HCT116 (cell line): ENCODE results near the gene PTBP1. TPM values are rescaled to one million over a fixed set of nuclear protein-coding genes. Genes with fewer than 3 reads are reported as not detected.

Source experiments
- ATAC-seq: fragments of 200-7000 bp; cut with Tn5 transposase; 2 replicates; pipeline ENCODE4 v1.9.1; 2020; ENCODE audit warnings: mild to moderate bottlenecking, moderate library complexity
- BruUV-seq: library from RNA; stranded (reverse); fragments of 400-500 nt; replicated peaks from 2 replicates; lab custom pipeline; 2021; lab: Mats Ljungman, UMichigan
- CTCF ChIA-PET: fragments of 300-600 bp; sonication (Branson Sonifier 250); formaldehyde crosslinking; loops from one replicate; lab custom pipeline; 2021; ENCODE audit warnings: antibody characterized with exemption; lab: Charles Lee
- POLR2A ChIA-PET: fragments of 300-600, 350-600 bp; sonication (Branson Sonifier 250); formaldehyde crosslinking; loops from one replicate; lab custom pipeline; 2021; ENCODE audit warnings: antibody characterized with exemption; lab: Charles Lee
- RAD21 ChIA-PET, 2 experiments: fragments of 300-600 bp; sonication (Branson Sonifier 250); formaldehyde crosslinking; loops; one replicate each; lab custom pipeline; 2023; ENCODE audit warnings: low total read pairs in 2 of 2; ENCODE audit not compliant: uncharacterized antibody in 2 of 2, unreplicated experiment in 2 of 2, low non-redundant PET in 1 of 2; lab: Charles Lee
- DNase-seq: peaks from one replicate; pipeline ENCODE4 v3.0.0-alpha.2; 2010; ENCODE audit warnings: low read depth, low spot score
- H2AFZ ChIP-seq: fragments of 200-600 bp; shearing (Covaris generic), sonication (generic); 2 replicates; pipeline ENCODE4 v1.6.1; 2017; ENCODE audit warnings: low read depth, mixed run types, mixed read lengths, antibody characterized with exemption, low read length; ENCODE audit not compliant: poor library complexity, severe bottlenecking
- H3K27ac ChIP-seq: 2 replicates; pipeline ENCODE4 v1.5.1; 2012; ENCODE audit warnings: low read depth, low read length
- H3K27me3 ChIP-seq: fragments of 200-600 bp; sonication (generic); 2 replicates; pipeline ENCODE4 v1.6.1; 2016; ENCODE audit warnings: mixed run types, low read length, mixed read lengths; ENCODE audit not compliant: insufficient read depth
- H3K36me3 ChIP-seq, 2 experiments: fragments of 200-500 bp in 1 of 2; fragments of 200-600 bp in 1 of 2; sonication (Bioruptor generic) in 1 of 2; sonication (generic) in 1 of 2; 2 replicates each; pipeline versions ENCODE4 v1.5.1 to v1.6.1; 2014 to 2016; ENCODE audit warnings: low read length in 2 of 2, inconsistent platforms in 1 of 2, mixed read lengths in 1 of 2, mixed run types in 1 of 2; ENCODE audit not compliant: insufficient read depth in 2 of 2, control insufficient read depth in 1 of 2
- H3K4me1 ChIP-seq, 2 experiments: fragments of 200-600 bp in 1 of 2; sonication (generic) in 1 of 2; 2 replicates each; pipeline versions ENCODE4 v1.5.1 to v1.6.1; 2012 to 2017; ENCODE audit warnings: low read length in 2 of 2, inconsistent platforms in 1 of 2, mild to moderate bottlenecking in 1 of 2, mixed read lengths in 1 of 2, mixed run types in 1 of 2, moderate library complexity in 1 of 2; ENCODE audit not compliant: insufficient read depth in 2 of 2, control insufficient read depth in 1 of 2
- H3K4me2 ChIP-seq: fragments of 200-600 bp; sonication (generic); 2 replicates; pipeline ENCODE4 v1.6.1; 2017; ENCODE audit warnings: mixed run types, low read length, mixed read lengths
- H3K4me3 ChIP-seq, 2 experiments: fragments of 200-600 bp in 1 of 2; sonication (generic) in 1 of 2; replicated peaks in 1 of 2; 2 replicates each; pipeline ENCODE4 v1.5.1; 2011 to 2016; ENCODE audit warnings: low read length in 2 of 2, control low read depth in 1 of 2, low read depth in 1 of 2, mild to moderate bottlenecking in 1 of 2, mixed read lengths in 1 of 2, mixed run types in 1 of 2
- H3K79me2 ChIP-seq: fragments of 200-600 bp; sonication (generic); 2 replicates; pipeline ENCODE4 v1.6.1; 2017; ENCODE audit warnings: mild to moderate bottlenecking, mixed run types, low read length, moderate library complexity, mixed read lengths; ENCODE audit not compliant: insufficient read depth
- H3K9ac ChIP-seq: fragments of 200-600 bp; sonication (generic); 2 replicates; pipeline ENCODE4 v1.6.1; 2016; ENCODE audit warnings: low read length, mixed read lengths
- H3K9me2 ChIP-seq: fragments of 200-600 bp; sonication (generic), shearing (Covaris generic); 2 replicates; pipeline ENCODE4 v1.6.1; 2017; ENCODE audit warnings: mixed run types, mild to moderate bottlenecking, moderate library complexity; ENCODE audit not compliant: insufficient read depth
- H3K9me3 ChIP-seq, 2 experiments: fragments of 200-500 bp in 1 of 2; fragments of 200-600 bp in 1 of 2; sonication (Bioruptor generic) in 1 of 2; sonication (generic) in 1 of 2; 2 replicates each; pipeline ENCODE4 v1.6.1; 2014 to 2017; ENCODE audit warnings: low read length in 2 of 2, mixed read lengths in 2 of 2, inconsistent platforms in 1 of 2, low read depth in 1 of 2, mild to moderate bottlenecking in 1 of 2, mixed run types in 1 of 2, moderate library complexity in 1 of 2; ENCODE audit not compliant: control insufficient read depth in 1 of 2, insufficient read depth in 1 of 2
- H4K20me1 ChIP-seq: fragments of 200-600 bp; sonication (generic), shearing (Covaris generic); 2 replicates; pipeline ENCODE4 v1.6.1; 2017; ENCODE audit warnings: mixed run types, mild to moderate bottlenecking, moderate library complexity; ENCODE audit not compliant: insufficient read depth
- EZH2 ChIP-seq: fragments of 200-600 bp; sonication (generic); IDR thresholded peaks from 2 replicates; pipeline ENCODE4 v1.6.1; 2017; ENCODE audit warnings: antibody characterized with exemption, mixed run types
- POLR2AphosphoS5 ChIP-seq: IDR thresholded peaks from 2 replicates; pipeline ENCODE4 v1.6.1; 2011; ENCODE audit warnings: mild to moderate bottlenecking, low read depth, low read length, moderate library complexity
- YY1 ChIP-seq: IDR thresholded peaks from 2 replicates; pipeline ENCODE4 v1.6.1; 2011; ENCODE audit warnings: low read length, low read depth, moderate library complexity, mild to moderate bottlenecking; ENCODE audit not compliant: insufficient replicate concordance; ENCODE audit errors: extremely low read depth
- ZFX ChIP-seq: fragments of 450-650 bp; IDR thresholded peaks from 2 replicates; pipeline ENCODE4 v1.6.1; 2017
- intact Hi-C: fragments of 100-400 bp; cut with micrococcal nuclease; formaldehyde crosslinking; loops from 2 replicates; pipeline ENCODE4 v1.10.0; 2022
- total RNA-seq: library from RNA; stranded (reverse); gene quantifications from one replicate; pipeline ENCODE4 v1.2.1, GENCODE V29; 2021; ENCODE audit not compliant: unreplicated experiment
- TF ChIP-seq, protein P1 (sequence below): IDR thresholded peaks from 2 replicates; pipeline ENCODE4 v1.6.1; 2012
- TF ChIP-seq, protein P2 (sequence below): IDR thresholded peaks from 2 replicates; pipeline ENCODE4 v1.6.1; 2012
- TF ChIP-seq, protein P3 (sequence below), 3 experiments: fragments of 200-600 bp in 1 of 3; sonication (generic) in 1 of 3; IDR thresholded peaks in 2 of 3; conservative IDR thresholded peaks in 1 of 3; 2 replicates each; pipeline ENCODE4 v1.5.1; 2012 to 2017; ENCODE audit warnings: low read depth in 2 of 3, low read length in 2 of 3, antibody characterized with exemption in 1 of 3, borderline replicate concordance in 1 of 3, control low read depth in 1 of 3, mild to moderate bottlenecking in 1 of 3, mixed read lengths in 1 of 3, mixed run types in 1 of 3, moderate library complexity in 1 of 3; ENCODE audit not compliant: insufficient read depth in 1 of 3

PTBP1 gene
- total RNA-seq, 1 experiment from 2014 or later = 676 TPM

DNA sequence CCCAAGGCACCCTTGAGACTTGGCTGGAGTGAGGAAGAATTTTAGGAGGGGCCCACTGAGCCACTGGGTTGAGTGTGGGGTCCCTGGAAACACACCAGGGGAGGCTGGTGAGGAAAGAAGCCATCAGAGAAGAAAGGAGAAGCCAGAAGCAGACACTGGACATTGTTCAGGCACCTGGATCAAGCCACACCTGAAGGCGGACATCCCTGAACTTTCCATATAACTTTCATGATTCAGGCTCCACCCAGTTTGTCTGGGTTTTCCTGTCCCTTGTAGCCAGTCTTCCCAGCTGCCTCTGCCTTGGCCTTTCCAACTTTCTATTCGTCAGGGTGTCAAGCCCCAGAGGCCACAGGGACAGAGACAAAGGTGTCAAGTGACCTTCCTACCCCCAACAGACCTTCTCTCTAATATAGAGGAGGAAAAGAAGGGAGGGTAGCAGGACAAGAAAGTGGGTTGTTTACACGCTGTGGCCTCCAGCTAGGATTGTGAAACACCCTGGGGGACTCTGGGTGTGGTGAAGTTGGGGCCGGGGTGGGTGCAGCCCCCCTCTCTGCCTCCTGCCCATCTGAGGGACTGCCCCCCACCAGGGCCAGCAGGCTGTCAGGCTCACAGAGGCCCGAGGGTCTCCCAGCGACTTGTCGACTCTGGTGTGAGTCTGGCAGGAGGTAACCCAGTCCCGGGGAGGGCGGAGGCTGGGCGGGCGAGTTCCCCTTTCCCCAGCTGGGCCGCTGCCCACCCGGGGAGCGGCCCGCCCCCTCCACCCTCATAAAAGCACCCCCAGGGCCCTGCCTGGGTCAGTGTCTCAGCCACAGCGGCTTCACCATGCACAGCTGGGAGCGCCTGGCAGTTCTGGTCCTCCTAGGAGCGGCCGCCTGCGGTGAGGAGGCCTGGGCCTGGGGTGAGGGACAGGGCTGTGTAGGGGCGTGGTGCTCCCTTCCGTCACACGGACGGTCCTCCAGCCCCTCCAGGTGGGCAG lies 61.9 kb downstream of the PTBP1 start, which contains the start of gene CFD:
Gene CFD (plus strand): TSS at position 797 of the 976 bp plus-strand sequence. CDS start 26 bp downstream, at position 823.
- intact Hi-C loops = no loop called here
- ATAC-seq (no peak), DNase-seq (no peak)
- ChIA-PET RAD21 (interaction anchor here in 1 of 2 experiments (0.7 kb wide), 1 partner anchor 9 kb away, joined by 3 read pairs; no protein-coding TSS in a partner anchor), CTCF (interaction anchor here (1.1 kb wide), 1 partner anchor 88 kb away, joined by 3 read pairs; no protein-coding TSS in a partner anchor), POLR2A (interaction anchor here (1.4 kb wide), 1 partner anchor 9 kb away, joined by 4 read pairs; no protein-coding TSS in a partner anchor)
- H3K9me2 ChIP-seq = no peaks in the 10 kb centered on the region
- TF ChIP-seq, protein P1, sequence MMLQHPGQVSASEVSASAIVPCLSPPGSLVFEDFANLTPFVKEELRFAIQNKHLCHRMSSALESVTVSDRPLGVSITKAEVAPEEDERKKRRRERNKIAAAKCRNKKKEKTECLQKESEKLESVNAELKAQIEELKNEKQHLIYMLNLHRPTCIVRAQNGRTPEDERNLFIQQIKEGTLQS = no peak
- TF ChIP-seq EZH2 (no peak), YY1 (no peak), ZFX (no peak), POLR2AphosphoS5 (0 out of 2 replicates have a peak, but pooled peaks have one; percentile 19)
- TF ChIP-seq, protein P2, sequence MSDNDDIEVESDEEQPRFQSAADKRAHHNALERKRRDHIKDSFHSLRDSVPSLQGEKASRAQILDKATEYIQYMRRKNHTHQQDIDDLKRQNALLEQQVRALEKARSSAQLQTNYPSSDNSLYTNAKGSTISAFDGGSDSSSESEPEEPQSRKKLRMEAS = no peak
- TF ChIP-seq, protein P3, sequence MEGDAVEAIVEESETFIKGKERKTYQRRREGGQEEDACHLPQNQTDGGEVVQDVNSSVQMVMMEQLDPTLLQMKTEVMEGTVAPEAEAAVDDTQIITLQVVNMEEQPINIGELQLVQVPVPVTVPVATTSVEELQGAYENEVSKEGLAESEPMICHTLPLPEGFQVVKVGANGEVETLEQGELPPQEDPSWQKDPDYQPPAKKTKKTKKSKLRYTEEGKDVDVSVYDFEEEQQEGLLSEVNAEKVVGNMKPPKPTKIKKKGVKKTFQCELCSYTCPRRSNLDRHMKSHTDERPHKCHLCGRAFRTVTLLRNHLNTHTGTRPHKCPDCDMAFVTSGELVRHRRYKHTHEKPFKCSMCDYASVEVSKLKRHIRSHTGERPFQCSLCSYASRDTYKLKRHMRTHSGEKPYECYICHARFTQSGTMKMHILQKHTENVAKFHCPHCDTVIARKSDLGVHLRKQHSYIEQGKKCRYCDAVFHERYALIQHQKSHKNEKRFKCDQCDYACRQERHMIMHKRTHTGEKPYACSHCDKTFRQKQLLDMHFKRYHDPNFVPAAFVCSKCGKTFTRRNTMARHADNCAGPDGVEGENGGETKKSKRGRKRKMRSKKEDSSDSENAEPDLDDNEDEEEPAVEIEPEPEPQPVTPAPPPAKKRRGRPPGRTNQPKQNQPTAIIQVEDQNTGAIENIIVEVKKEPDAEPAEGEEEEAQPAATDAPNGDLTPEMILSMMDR (IDR thresholded peaks at IDR 0.05 in 2 of 3, conservative IDR thresholded peaks at IDR 0.05 in 1 of 3; ENCODE audit: borderline replicate concordance in 1 of 3, insufficient read depth in 1 of 3, low read depth in 2 of 3, low read length in 2 of 3) = no peak
- peak within 1 kb of the TSS; percentile 96 for H3K27ac ChIP-seq
- no peaks in the 10 kb centered on the region; a peak in 1 of 4 replicates for H3K36me3 ChIP-seq
- H3K9ac ChIP-seq = peak within 1 kb of the TSS; percentile 83
- peak within 1 kb of the TSS; percentile 88 for H3K4me2 ChIP-seq
- no peaks in the 10 kb centered on the region for H3K9me3 ChIP-seq
- H3K4me1 ChIP-seq = peaks cover 14 to 32% of the 10 kb centered on the region in 2 experiments
- no peaks in the 10 kb centered on the region for H3K79me2 ChIP-seq
- peak within 1 kb of the TSS; percentile 26 for H2AFZ ChIP-seq
- no peaks in the 10 kb centered on the region for H3K27me3 ChIP-seq
- BruUV-seq = no TSS peak
- H4K20me1 ChIP-seq = no peaks in the 10 kb centered on the region
- H3K4me3 ChIP-seq = peak within 1 kb of the TSS; percentile 71 to 78
